ENCODE measurements around the gene TTC9.
A peak's percentile ranks its signal among the peaks of the same experiment; 100 is the strongest.

TTC9 gene

GRCh38 chr14:70646705-70647104 lies 5.0 kb downstream of the TTC9 start:
- no peak for DNase-seq

DNA sequence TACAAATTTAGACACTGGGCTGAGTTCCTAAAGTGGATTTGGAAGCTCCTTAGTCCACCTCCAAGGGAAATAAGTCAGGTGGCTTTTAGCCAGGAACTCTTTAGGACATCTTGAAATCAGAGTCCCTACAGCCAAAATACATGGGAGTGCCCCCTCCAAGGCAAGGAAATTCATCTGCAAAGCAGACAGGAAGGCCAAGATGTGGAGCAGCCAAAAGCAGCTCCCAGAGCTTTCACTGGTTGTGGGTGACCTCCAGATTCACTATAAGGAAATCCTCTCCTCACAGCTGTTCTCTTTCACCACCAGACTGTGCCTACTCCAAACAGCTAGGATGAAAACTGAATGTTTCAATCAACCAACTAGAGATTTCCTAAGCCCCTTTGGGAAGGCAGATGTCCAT lies 6.6 kb downstream of the TTC9 start:
- DNase-seq: no peak

- DNase-seq: no peak
These were observed 8.1 kb downstream of the TTC9 start for GRCh38 chr14:70649803-70650202.

GRCh38 chr14:70651522-70651921 lies 9.8 kb downstream of the TTC9 start:
- no peak for DNase-seq

- no peak for DNase-seq
These were observed 11.2 kb downstream of the TTC9 start for GRCh38 chr14:70652871-70653270.

GRCh38 chr14:70653662-70654061 lies 11.9 kb downstream of the TTC9 start:
- DNase-seq: no peak

DNA sequence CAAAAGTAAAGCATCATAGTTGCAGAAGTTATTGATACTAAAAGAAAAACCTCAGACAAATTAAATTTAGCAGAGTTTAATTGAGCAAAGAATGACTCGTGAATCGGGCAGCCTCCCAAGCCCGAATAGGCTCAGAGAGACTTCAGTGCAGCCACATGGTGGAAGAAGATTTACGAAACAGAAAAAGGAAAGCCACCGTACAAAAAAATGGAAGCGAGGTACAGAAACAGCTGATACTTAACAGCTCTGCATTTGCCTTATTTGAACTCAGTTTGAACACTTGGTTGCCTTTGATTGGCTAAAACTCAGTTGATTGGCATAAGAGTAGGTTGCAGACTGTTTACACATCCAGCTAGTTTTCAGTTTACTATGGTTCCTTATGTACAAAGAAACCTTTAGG lies 12.9 kb downstream of the TTC9 start:
- DNase-seq: no peak

- DNase-seq: peak; percentile 15
These were observed 13.6 kb downstream of the TTC9 start for GRCh38 chr14:70655110-70655826.

DNA sequence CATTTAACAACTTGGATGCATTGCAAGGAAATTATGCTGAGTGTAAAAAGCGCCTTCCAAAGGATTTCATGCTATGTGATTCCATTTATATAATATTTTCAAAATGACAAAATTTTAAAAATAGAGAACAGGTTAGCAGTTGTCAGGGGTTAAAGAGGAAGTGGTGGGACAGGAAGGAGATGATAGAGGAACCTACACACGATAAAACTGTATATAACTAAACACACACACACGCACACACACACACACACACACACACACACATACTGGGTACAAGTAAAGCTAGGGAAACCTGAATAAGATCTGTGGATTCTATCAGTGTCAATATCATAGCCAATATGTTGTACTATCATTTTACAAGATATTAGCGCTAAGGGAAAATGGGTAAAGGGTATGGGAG lies 17.2 kb downstream of the TTC9 start:
- no peak for DNase-seq

- DNase-seq: peak; percentile 16
These were observed 19.5 kb downstream of the TTC9 start for GRCh38 chr14:70660967-70661893.

- DNase-seq: no peak
These were observed 20.4 kb downstream of the TTC9 start for GRCh38 chr14:70662080-70662479.

DNA sequence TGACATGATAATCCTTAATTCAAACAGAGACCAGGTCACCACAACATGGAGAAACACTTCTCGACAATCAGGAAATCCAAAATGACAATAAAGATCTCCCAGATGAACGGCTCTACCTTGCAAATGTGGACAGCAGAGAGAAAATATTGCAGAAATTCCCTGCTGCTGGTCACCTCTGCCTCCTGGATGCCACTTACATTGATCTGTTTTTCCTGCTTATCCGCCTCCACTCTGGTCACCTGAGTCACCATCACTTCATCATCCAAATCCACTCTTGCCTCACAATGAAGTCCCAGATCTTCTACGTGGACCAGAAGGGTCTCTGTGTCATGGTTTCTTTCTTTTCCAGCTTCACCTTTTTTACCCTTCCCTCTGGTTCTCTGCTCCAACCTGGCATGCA lies 21.1 kb downstream of the TTC9 start:
- no peak for DNase-seq

DNA sequence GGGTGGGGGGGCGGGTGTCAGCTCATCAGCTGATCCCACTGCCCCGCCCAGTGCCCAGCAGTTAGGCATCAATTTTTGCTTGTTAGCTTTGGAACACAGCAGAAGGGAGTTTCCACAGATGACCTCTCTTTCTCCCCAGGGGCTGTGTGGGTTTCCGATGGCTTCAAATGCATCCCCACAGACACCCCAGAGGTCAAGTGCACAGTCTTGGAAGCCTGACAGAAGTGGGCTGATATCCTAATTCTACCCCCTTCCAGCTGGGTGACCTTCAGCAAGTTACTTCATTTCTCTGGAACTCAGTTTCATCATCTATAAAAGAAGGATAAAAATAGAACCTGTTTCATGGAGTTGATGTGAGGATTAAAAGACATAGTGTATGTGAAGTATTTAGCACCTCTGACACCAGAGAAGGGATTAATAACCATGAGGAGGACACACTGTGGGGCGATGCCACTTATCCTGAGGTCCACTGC lies 22.0 kb downstream of the TTC9 start:
- DNase-seq: no peak

DNA sequence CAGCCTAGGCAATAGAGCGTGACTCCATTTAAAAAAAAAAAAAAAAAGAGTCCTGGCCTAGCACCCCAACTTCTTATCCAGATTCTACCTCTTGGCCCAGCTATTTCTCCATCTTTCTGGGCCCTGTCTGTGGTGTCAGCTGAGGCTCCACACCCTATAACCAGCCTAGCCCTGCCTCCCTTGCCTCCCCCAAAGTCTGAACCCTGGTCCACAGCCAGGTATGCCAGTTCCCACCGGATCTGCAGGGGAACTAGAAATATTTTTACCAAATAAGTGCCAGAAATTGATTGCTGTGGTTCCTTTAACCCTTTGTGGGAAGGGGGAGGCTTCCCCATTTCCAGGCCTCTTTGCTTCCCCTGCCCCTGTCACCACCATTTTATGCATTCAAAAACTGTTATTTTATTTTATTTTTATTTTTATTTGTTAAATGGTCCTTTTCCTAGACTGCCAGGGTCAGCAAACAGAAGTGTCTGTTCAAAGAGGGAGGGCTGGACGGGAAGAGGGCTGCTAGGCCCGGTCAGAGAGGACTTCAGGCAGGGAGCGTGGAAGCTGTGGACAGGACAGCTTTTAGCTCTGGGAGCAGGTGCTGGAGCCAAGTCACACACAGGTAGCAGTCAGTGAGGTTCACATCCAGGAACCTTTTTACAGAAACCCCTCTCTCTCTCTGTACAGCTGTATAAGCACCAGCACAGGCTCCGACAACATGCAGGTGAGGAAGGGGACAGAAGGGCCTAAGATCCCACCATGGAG lies 23.2 kb downstream of the TTC9 start:
- peak; percentile 64 for DNase-seq

DNA sequence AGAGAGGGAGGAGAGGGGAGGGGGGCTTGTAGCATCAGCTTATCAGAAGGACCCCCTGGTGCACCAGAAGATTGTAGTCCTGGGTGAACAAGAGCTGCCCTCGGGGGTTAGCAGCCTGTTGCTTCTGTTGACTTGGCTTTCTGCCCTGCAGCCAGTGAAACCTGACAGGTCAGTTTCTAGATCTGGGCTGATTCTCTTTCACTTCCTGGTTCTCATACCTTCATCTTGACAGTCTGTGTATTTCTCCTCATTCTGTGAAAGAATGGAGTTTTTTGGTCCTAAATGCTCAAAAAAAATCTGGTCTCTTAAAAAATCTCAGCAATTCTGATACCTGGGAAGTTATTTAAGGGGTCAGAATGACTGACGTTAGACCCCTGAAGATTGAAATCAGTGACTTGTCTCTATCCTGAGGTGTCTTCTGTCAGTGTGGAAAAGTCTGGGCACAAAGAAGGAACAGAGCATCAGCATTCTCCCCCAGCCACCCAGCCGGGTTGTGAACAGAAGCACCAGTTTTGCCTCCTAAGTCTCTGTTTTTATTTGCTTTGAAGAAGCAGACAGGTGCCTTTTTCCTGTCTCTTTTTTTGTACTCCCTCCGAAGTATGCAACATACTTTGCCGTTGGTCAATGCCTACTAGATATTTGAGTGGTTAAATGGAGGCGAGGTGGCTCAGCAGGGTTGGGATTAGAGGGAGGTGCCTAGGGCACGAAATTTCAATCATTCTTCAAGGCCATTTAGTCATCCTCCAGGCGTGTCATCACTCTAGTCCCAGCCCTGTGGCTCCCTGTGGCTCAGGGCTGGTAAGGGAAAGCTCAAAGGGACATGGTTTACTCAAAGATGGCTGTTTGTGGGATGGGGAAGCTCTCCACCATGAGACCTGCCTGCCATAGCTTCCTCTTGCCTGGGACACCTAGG lies 24.0 kb downstream of the TTC9 start:
- DNase-seq: peak; percentile 89

DNA sequence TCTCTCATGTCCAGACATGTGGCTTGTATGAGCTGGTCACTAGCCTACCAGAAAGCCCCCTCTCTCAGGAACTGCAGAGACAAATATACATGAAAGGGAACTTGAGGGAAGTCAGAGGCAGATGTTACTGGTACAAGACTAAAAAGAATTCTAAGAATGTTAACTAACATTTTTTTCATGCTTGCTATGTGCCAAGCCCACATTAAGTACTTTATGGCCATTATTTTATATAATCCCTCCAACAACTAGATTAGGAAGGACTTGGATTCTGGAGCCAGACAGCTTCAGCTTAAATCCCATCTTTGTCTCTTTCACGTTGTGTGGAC lies 24.6 kb downstream of the TTC9 start:
- no peak for DNase-seq

DNA sequence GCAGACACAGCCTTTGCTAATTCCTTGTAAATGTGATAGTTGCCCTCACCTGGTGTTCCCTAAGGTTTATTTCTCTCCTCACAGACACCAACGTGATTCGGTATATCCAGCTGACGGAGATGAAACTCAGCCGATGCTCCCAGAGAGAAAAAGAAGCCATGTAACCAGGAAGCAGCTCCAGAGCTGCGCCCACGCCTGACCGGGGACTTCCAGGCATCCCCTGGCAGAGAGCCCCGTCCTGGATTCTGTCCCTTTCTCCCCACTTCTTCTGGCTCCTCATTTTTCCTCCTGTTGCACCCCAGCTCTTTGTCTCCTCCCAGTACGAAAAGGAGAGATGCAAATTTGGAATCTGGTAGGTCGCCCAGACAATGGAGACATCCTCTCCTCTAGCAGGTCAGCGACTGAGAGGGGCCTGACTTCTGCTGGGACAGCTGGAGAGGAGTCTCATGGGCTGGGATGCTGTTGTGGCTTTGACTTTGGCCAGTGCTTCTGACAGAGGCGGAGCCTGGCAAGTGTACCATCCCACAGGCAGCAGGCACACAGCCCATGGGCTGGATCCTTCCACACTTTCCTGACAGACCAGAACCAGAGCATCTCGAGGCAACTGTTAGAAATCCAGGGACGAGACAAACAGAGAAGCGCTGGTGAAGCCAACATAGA lies 29.4 kb downstream of the TTC9 start:
- DNase-seq: no peak

- DNase-seq: no peak
These were observed 30.2 kb downstream of the TTC9 start for GRCh38 chr14:70671652-70672644.

DNA sequence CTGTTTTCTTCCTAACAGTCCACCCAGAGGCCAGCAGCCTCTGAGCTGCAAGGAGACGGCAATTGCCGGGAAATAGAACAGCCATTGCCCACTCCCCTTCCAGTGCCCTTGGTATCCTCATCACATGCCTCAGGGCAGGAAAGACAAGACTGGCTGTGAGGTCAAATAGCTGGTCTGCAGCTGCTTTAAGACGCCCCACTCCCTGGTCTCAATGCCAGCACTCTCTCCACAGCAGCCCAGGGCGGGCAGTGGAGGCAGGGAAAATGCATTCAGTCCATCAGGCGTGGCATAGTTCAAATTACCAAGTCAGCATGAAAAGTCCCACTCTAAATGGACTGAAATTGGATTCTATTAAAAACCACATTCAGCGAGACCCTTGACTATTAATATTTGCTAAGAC lies 35.6 kb downstream of the TTC9 start:
- no peak for DNase-seq

GRCh38 chr14:70680748-70681147 lies 39.0 kb downstream of the TTC9 start:
- no peak for DNase-seq

- DNase-seq: no peak
These were observed 42.3 kb downstream of the TTC9 start for GRCh38 chr14:70683983-70684382.
